Duodenal mucosa (tissue), 2 donors: ENCODE results near the gene WNT9A.

ENCODE experiments used
- H3K27ac ChIP-seq: one replicate; pipeline ENCODE4 v1.7.0; 2013; ENCODE audit warnings: low read depth, low read length
- H3K27me3 ChIP-seq, 2 donors: one replicate each; pipeline ENCODE4 v1.7.0; 2013; ENCODE audit warnings: low read length in 2 of 2, control low read depth in 1 of 2; ENCODE audit not compliant: insufficient read depth in 2 of 2, control insufficient read depth in 1 of 2
- H3K36me3 ChIP-seq, 2 donors: one replicate each; pipeline ENCODE4 v1.7.0; 2013; ENCODE audit warnings: low read length in 2 of 2, control low read depth in 1 of 2; ENCODE audit not compliant: insufficient read depth in 2 of 2, control insufficient read depth in 1 of 2
- H3K4me1 ChIP-seq, 2 donors: one replicate each; pipeline ENCODE4 v1.7.0; 2013; ENCODE audit warnings: low read length in 2 of 2, control low read depth in 1 of 2; ENCODE audit not compliant: insufficient read depth in 2 of 2, control insufficient read depth in 1 of 2
- H3K4me3 ChIP-seq, 2 donors: one replicate each; pipeline ENCODE4 v1.7.0; 2013; ENCODE audit warnings: low read length in 2 of 2, low read depth in 1 of 2
- H3K9ac ChIP-seq, 2 donors: one replicate each; pipeline ENCODE4 v1.7.0; 2013; ENCODE audit warnings: low read length in 2 of 2, low read depth in 1 of 2
- H3K9me3 ChIP-seq, 2 donors: one replicate each; pipeline ENCODE4 v1.7.0; 2013; ENCODE audit warnings: low read length in 2 of 2, control low read depth in 1 of 2; ENCODE audit not compliant: control insufficient read depth in 1 of 2

WNT9A gene

GRCh38 chr1:227901239-227901905 is 46.4 kb downstream of the WNT9A start:
- no peaks in the 10 kb centered on the region for H3K27me3 ChIP-seq
- H3K9ac ChIP-seq = no peak overlapping the region
- no peaks in the 10 kb centered on the region for H3K9me3 ChIP-seq
- no peaks in the 10 kb centered on the region for H3K4me1 ChIP-seq
- H3K4me3 ChIP-seq = no peak overlapping the region
- H3K27ac ChIP-seq = no peak overlapping the region
- H3K36me3 ChIP-seq = no peaks in the 10 kb centered on the region

GRCh38 chr1:227900571-227901051 is 47.1 kb downstream of the WNT9A start:
- Histone ChIP-seq H3K36me3 (no peaks in the 10 kb centered on the region), H3K9me3 (no peaks in the 10 kb centered on the region), H3K27me3 (no peaks in the 10 kb centered on the region), H3K4me1 (no peaks in the 10 kb centered on the region), H3K27ac (no peak overlapping the region), H3K4me3 (no peak overlapping the region), H3K9ac (no peak overlapping the region)

- H3K36me3 ChIP-seq = no peaks in the 10 kb centered on the region
- no peak overlapping the region for H3K4me3 ChIP-seq
- no peaks in the 10 kb centered on the region for H3K4me1 ChIP-seq
- no peak overlapping the region for H3K27ac ChIP-seq
- H3K9ac ChIP-seq = no peak overlapping the region
- H3K9me3 ChIP-seq = no peaks in the 10 kb centered on the region
- no peaks in the 10 kb centered on the region for H3K27me3 ChIP-seq
Observed at GRCh38 chr1:227899820-227900449, 47.8 kb downstream of the WNT9A start.

- Histone ChIP-seq H3K27ac (no peak overlapping the region), H3K27me3 (no peaks in the 10 kb centered on the region), H3K9me3 (no peaks in the 10 kb centered on the region), H3K4me1 (no peaks in the 10 kb centered on the region), H3K36me3 (no peaks in the 10 kb centered on the region), H3K4me3 (no peak overlapping the region), H3K9ac (no peak overlapping the region)
Observed at GRCh38 chr1:227899141-227899819, 48.5 kb downstream of the WNT9A start.

GRCh38 chr1:227898502-227899140 is 49.1 kb downstream of the WNT9A start:
- no peaks in the 10 kb centered on the region for H3K36me3 ChIP-seq
- H3K27ac ChIP-seq = no peak overlapping the region
- no peak overlapping the region for H3K4me3 ChIP-seq

GRCh38 chr1:227897704-227898438 is 49.9 kb downstream of the WNT9A start:
- Histone ChIP-seq H3K27me3 (no peaks in the 10 kb centered on the region), H3K9ac (no peak overlapping the region), H3K27ac (no peak overlapping the region), H3K4me1 (no peaks in the 10 kb centered on the region), H3K4me3 (no peak overlapping the region), H3K9me3 (no peaks in the 10 kb centered on the region), H3K36me3 (no peaks in the 10 kb centered on the region)

More at GRCh38 chr1:227898502-227899140, 49.1 kb downstream of the WNT9A start:
- Histone ChIP-seq H3K4me1 (no peaks in the 10 kb centered on the region), H3K27me3 (no peaks in the 10 kb centered on the region), H3K9ac (no peak overlapping the region), H3K9me3 (no peaks in the 10 kb centered on the region)

- Histone ChIP-seq H3K27ac (no peak overlapping the region), H3K27me3 (no peaks in the 10 kb centered on the region), H3K9ac (no peak overlapping the region), H3K4me1 (no peaks in the 10 kb centered on the region), H3K36me3 (no peaks in the 10 kb centered on the region), H3K4me3 (no peak overlapping the region), H3K9me3 (no peaks in the 10 kb centered on the region)
Observed at GRCh38 chr1:227896710-227897655, 50.7 kb downstream of the WNT9A start.

GRCh38 chr1:227895828-227896685 is 51.7 kb downstream of the WNT9A start:
- Histone ChIP-seq H3K4me3 (no peak overlapping the region), H3K27ac (no peak overlapping the region), H3K9me3 (no peaks in the 10 kb centered on the region), H3K9ac (no peak overlapping the region), H3K27me3 (no peaks in the 10 kb centered on the region), H3K4me1 (no peaks in the 10 kb centered on the region), H3K36me3 (no peaks in the 10 kb centered on the region)
